Measurements from ENCODE around the gene PPY. TPM values are rescaled to one million over a fixed set of nuclear protein-coding genes. Genes with fewer than 3 reads are reported as not detected.
A peak's percentile ranks its signal among the peaks of the same experiment; 100 is the strongest.

PPY gene
- total and polyA plus RNA-seq, 2 donors (not counting 1 experiment from before 2014, with no cell fraction given) = not detected

DNA sequence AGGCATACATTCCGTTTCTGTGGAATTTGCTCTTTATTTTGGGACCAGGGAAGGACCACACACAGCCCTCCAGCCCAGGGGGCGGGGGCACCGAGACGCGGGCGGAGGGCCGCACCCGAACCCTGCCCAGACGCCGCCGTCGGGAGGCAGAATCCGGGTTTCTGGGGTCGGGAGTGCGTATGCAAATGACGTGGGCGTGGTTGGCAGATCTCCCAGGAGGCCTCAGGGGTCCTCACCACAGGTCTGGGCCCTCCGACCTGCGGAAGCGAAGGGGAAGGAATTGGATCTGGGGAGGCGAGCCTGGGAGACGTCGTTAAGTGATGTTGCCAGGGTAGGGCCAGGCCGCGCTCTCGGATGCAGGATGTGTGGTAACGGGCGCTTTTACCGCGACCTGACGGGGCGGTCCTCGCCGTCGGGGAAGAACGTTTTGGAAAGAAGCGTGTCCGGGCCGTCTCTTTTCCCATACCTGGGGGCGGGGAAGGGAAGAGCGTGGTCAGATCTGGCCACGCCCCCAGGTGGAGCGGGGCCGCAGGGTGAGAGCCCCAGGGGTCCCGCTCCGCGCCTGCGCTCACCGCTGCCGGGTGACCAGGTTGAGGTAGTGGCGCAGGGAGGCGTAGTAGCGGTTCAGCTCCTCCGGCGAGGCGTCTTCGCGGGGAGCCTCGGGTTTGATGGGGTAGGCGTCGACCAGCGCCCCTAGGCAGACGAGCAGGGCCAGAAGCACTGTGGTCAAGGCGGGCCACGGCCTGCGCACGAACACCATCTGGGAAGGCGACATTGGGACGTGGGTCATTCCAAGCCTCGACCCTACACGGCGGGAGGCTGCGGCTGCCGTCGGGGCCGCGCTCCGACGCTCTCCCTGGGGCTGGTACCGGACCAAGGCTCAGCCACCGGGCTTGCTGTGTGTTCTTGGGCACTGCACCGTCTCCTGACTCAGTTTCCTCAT, 10.7 kb upstream of the PPY start:
- H3K9me3 ChIP-seq (ENCODE audit: control insufficient read depth, insufficient read depth, low read depth, low read length) = no peaks in the 10 kb centered on the region
- H3K27ac ChIP-seq (ENCODE audit: insufficient read depth, low read length) = no peak overlapping the region
- no peak overlapping the region for H3K4me3 ChIP-seq (replicated peaks in 1 of 4; ENCODE audit: control extremely low read depth in 1 of 4, insufficient read depth in 1 of 4, low read depth in 3 of 4, low read length in 4 of 4)
- no peak for DNase-seq (ENCODE audit: low read depth in 2 of 2)
- no peaks in the 10 kb centered on the region for H3K4me1 ChIP-seq (ENCODE audit: control insufficient read depth, extremely low read depth, insufficient read depth, low read length)
- H3K79me2 ChIP-seq (ENCODE audit: control insufficient read depth, insufficient read depth, low read length) = no peaks in the 10 kb centered on the region
- no peak overlapping the region for H2AFZ ChIP-seq (ENCODE audit: low read length)
- no peak overlapping the region for H3K4me2 ChIP-seq (ENCODE audit: extremely low read depth, insufficient read depth, low read length)
- H4K20me1 ChIP-seq (ENCODE audit: control insufficient read depth, extremely low read depth, insufficient read depth, low read length) = no peaks in the 10 kb centered on the region
- TF ChIP-seq, protein P1, sequence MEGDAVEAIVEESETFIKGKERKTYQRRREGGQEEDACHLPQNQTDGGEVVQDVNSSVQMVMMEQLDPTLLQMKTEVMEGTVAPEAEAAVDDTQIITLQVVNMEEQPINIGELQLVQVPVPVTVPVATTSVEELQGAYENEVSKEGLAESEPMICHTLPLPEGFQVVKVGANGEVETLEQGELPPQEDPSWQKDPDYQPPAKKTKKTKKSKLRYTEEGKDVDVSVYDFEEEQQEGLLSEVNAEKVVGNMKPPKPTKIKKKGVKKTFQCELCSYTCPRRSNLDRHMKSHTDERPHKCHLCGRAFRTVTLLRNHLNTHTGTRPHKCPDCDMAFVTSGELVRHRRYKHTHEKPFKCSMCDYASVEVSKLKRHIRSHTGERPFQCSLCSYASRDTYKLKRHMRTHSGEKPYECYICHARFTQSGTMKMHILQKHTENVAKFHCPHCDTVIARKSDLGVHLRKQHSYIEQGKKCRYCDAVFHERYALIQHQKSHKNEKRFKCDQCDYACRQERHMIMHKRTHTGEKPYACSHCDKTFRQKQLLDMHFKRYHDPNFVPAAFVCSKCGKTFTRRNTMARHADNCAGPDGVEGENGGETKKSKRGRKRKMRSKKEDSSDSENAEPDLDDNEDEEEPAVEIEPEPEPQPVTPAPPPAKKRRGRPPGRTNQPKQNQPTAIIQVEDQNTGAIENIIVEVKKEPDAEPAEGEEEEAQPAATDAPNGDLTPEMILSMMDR (conservative IDR thresholded peaks at IDR 0.05 in 1 of 2, IDR thresholded peaks at IDR 0.05 in 1 of 2; ENCODE audit: low read depth in 1 of 2, low read length in 2 of 2) = no peak
- TF ChIP-seq EZH2 (IDR thresholded peaks at IDR 0.05; ENCODE audit: low read length, missing control alignments) = peak; percentile 96
- H3K36me3 ChIP-seq (ENCODE audit: control insufficient read depth, insufficient read depth, low read length) = no peaks in the 10 kb centered on the region
- peaks cover 48% of the 10 kb centered on the region for H3K27me3 ChIP-seq (ENCODE audit: control insufficient read depth, insufficient read depth, low read length)
- H3K9ac ChIP-seq (ENCODE audit: insufficient read depth, low read length) = no peak overlapping the region

DNA sequence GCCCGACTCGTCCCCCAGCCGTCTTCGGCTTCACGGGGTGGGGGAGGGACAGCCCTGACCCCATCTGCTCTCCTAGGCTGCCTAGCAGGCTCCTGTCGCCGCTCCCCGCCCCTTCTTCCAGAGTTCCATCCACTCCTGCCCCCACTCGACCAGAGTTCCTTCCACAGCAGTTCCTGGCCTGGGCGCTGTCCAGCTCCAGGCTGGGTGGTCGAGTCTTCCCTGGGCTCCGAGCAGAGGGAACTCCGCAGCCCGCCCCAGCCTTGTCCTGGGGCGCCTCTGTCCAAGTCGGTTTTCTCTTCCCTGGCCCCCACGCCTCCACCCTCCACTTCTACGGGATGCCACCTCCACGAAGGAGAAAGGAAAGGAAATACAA, 10.1 kb upstream of the PPY start:
- TF ChIP-seq, protein P1 (conservative IDR thresholded peaks at IDR 0.05 in 1 of 2, IDR thresholded peaks at IDR 0.05 in 1 of 2; ENCODE audit: low read depth in 1 of 2, low read length in 2 of 2) = no peak
- TF ChIP-seq EZH2 (IDR thresholded peaks at IDR 0.05; ENCODE audit: low read length, missing control alignments) = no peak
- Histone ChIP-seq H3K27me3 (ENCODE audit: control insufficient read depth, insufficient read depth, low read length) (peaks cover 48% of the 10 kb centered on the region), H4K20me1 (ENCODE audit: control insufficient read depth, extremely low read depth, insufficient read depth, low read length) (no peaks in the 10 kb centered on the region), H3K36me3 (ENCODE audit: control insufficient read depth, insufficient read depth, low read length) (no peaks in the 10 kb centered on the region), H3K27ac (ENCODE audit: insufficient read depth, low read length) (no peak overlapping the region), H3K9me3 (ENCODE audit: control insufficient read depth, insufficient read depth, low read depth, low read length) (no peaks in the 10 kb centered on the region), H3K79me2 (ENCODE audit: control insufficient read depth, insufficient read depth, low read length) (no peaks in the 10 kb centered on the region), H3K4me3 (replicated peaks in 1 of 4; ENCODE audit: control extremely low read depth in 1 of 4, insufficient read depth in 1 of 4, low read depth in 3 of 4, low read length in 4 of 4) (no peak overlapping the region), H3K9ac (ENCODE audit: insufficient read depth, low read length) (no peak overlapping the region), H3K4me2 (ENCODE audit: extremely low read depth, insufficient read depth, low read length) (no peak overlapping the region), H3K4me1 (ENCODE audit: control insufficient read depth, extremely low read depth, insufficient read depth, low read length) (no peaks in the 10 kb centered on the region), H2AFZ (ENCODE audit: low read length) (no peak overlapping the region)
- peak in 1 of 2 donors; percentile 9 for DNase-seq (ENCODE audit: low read depth in 2 of 2)

DNA sequence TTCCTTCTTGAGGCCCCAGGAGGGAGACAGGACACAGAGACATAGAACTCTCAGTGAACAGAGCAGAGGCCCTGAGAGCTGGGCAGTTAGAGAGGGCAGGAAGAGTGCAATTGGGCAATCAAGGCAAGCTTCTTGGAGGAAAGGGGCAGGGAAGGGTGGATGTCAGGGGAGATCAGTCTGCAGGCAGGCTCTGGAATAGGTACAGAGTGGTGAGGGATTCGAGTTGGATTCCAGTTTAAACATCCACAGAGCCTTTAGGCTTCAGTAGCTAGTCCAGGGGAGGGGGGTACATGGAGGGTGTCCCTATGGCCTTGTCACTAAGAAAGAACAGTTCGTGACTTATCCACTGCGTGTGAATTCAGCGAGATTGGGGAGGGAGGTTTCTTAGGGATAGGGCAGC, 9.5 kb upstream of the PPY start:
- H3K36me3 ChIP-seq (ENCODE audit: control insufficient read depth, insufficient read depth, low read length) = no peaks in the 10 kb centered on the region
- no peak overlapping the region for H3K27ac ChIP-seq (ENCODE audit: insufficient read depth, low read length)
- no peaks in the 10 kb centered on the region for H3K4me1 ChIP-seq (ENCODE audit: control insufficient read depth, extremely low read depth, insufficient read depth, low read length)
- no peak overlapping the region for H3K4me2 ChIP-seq (ENCODE audit: extremely low read depth, insufficient read depth, low read length)
- no peaks in the 10 kb centered on the region for H4K20me1 ChIP-seq (ENCODE audit: control insufficient read depth, extremely low read depth, insufficient read depth, low read length)
- H3K9ac ChIP-seq (ENCODE audit: insufficient read depth, low read length) = no peak overlapping the region
- TF ChIP-seq, protein P1 (conservative IDR thresholded peaks at IDR 0.05 in 1 of 2, IDR thresholded peaks at IDR 0.05 in 1 of 2; ENCODE audit: low read depth in 1 of 2, low read length in 2 of 2) = no peak
- TF ChIP-seq EZH2 (IDR thresholded peaks at IDR 0.05; ENCODE audit: low read length, missing control alignments) = no peak
- H2AFZ ChIP-seq (ENCODE audit: low read length) = no peak overlapping the region
- H3K9me3 ChIP-seq (ENCODE audit: control insufficient read depth, insufficient read depth, low read depth, low read length) = no peaks in the 10 kb centered on the region
- H3K79me2 ChIP-seq (ENCODE audit: control insufficient read depth, insufficient read depth, low read length) = no peaks in the 10 kb centered on the region
- no peak for DNase-seq (ENCODE audit: low read depth in 2 of 2)
- peaks cover 48% of the 10 kb centered on the region for H3K27me3 ChIP-seq (ENCODE audit: control insufficient read depth, insufficient read depth, low read length)
- no peak overlapping the region for H3K4me3 ChIP-seq (replicated peaks in 1 of 4; ENCODE audit: control extremely low read depth in 1 of 4, insufficient read depth in 1 of 4, low read depth in 3 of 4, low read length in 4 of 4)
